GM19023 (cell line): ENCODE data around the gene ATXN1.

Experiments
- ATAC-seq: cut with Tn5 transposase; IDR thresholded peaks from one replicate; pipeline ENCODE4 v1.9.1; 2021; ENCODE audit warnings: mild to moderate bottlenecking, moderate library complexity; ENCODE audit not compliant: unreplicated experiment

ATXN1 gene

DNA sequence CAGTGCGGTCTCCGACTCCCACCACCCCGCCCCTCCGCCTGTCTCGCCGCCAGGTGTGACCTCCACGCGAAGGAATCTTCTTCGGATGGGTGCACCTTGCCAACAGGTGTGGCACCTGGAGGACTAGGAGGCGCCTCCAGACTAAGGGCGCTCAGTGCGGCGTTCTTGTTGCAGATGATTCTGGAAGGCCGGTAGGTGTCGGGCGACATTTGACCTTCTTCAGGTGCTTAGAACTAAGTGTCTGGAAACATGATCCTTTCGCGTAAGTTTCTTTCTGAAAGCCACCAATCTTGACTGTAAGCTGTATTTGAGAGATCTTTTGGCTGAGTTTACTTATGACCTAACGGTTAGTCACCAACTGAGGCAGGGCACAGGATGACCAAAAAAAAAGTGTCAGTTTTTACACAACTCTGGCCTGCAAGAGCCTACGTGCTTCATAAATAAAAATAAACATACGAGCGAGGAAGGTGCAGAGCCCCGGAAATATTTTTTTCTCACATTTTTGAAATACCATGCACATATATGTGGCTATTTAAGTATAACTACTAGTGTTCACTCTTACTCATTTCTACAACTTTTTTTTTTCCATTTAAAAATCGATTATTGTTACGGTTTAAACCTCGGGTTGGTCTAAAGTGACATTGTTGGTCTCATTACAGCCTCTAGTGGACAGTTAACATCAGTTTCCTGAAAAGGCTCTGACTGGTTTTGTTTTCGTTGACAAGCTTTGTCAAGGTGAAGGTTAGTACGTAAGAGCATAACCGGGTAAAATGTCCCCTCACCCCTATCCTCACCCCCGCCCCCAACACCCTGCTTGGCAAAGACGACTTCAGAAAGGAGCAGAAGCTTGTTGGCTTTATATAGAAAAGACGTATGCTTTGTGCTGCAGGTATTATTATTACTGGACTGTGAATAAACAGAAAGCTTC lies 1.6 kb upstream of the ATXN1 start:
- peak; percentile 29 for ATAC-seq

DNA sequence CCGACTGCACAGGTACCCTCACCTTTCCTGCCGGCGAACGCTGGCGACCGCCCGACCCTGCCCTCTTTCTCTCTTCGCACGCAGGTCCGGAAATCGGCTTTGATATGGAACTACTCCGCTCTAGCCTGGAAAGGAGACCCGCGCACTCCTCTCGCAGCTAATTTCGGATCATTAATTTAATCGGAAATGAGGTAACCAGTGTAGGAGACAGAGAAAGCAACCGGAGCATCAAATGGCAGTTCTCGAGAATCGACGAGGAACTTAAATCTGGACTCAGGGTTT lies 949 bp upstream of the ATXN1 start:
- peak; percentile 0 for ATAC-seq

DNA sequence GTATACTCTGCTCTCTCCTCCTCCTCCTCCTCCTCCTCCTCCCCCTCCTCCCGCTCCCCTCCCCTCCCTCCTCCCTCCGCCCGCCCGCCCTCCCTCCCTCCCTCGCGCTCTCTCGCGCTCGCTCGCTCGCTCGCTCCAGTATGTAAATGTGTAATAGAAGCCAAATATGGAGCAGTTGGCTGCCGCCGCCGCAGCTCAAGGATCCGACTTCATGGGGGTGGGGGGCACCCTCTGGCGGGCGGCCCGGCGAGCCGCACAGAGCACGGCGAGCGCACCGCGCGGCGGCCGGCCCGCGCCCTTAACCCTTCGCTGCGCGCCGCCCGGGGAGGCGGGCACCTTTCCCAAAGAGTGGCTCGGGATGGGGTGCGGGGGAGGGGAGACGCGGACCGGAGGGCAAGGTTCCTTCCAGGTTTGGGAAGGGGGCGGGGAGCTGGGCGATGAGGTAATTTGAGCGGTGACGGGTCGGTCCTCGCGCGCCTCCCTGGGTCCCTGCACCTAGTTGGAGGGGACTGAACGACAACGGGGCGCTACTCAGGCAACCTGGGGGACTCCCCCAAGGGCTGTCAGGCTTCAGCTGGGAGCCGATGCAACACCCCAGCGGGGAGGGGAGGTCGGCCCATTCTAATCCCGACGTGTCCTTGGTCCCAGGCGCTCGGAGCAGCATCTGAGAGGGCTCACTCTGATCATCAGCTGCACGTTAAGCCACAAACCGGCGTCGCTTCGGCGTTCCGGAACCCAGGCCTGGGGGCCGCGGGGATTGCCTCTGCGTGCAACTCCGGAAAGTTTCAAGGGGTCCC lies 409 bp upstream of the ATXN1 start:
- ATAC-seq: peak; percentile 43

DNA sequence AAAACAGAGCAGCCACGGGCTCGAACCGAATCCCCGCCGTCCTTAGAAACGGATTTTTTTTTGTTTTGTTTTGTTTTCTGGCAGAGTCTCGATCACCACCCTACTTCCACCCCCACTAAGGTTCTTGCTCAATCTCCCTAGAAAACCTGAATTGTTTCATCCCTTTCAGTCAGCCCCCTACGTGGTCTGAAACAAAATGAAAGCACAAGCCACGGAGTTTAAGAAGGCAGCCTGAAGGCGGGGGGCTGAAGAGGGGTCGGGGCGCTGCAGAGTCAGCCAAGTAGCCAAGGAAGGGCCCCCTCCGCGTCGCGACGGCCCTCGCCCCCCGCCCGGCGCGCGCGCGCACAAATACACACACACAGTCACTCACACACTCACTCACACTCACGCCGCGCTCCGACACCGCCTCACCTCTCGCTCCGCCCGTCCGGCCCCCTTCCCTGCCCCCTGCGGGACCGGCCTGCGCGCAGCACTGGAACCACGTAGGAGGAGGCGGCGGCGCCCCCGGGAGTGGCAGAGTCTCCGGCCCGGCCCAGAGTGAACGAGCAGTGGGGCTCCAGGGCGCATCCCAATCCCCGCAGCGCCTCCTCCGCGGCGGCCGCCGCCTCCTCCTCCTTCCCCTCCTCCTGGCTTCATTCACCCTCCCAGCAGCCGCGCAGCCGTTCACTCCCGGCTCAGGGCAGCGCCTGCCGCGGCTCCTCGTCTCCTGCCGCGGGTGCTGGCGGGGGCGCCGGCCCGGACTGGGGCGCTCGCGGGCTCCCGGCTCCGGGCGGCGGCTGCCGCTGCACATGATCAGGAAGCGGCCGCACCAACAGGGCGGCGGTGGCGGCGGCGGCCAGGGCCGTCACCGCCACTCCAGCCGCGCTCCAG lies 1.4 kb downstream of the ATXN1 start:
- ATAC-seq: peak; percentile 42

DNA sequence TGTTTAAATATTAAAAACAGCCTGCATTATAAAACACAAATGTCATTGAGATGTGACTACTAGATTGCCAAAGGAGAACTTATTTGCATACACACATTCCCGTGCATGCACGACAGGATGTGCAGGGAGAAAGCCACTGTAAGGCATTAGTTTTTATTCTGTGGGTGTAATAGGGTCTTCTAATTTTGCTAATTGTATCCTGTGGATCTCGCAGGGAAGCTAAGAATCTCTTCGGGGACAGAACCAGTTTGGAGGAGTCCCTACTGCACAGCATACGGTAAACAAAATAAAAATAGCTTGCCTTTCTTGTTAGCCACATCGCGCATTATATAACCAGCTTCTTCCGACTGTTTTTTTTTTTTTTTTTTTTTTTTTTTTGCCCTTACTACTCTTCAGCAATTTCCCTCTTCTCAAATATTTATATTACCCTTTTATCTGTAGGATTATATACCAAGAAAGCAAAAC lies 2.0 kb downstream of the ATXN1 start:
- no peak for ATAC-seq

DNA sequence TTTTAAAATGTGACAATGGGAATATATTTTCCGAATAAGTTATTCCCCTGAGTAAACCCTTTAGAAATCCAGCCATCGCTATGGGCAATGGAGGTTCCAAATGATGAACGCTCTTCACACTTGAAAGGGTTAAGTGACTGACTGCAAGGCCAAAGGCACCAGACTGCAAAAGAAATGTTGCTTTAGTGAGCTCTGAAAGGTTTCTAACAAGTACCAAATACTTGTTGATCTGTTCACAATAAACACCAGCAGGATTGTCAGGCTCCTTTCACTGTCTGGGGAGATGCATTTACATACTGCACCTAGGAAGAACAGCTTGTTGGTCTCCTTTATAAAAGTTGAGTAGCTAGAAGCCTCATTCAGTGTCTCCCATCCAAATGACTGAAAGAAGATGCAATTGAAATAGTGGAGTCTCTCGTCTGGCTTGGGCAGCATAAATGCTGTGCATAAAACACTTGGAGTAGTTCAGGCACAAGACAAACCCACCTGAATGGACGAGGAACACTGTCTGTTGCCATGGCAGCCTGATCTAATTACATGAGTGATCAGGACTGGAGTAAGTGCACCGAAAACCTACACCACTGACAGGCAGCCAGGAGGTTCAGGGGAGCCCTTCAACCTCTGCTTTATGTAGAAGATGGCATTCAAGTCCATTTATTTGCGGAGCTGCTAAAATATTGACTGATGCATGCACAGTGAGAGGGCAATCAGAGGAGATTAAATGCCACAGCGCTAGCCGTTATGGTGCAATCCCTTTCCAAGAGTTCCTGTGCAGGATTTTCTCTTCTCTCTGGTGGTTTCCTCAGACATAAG lies 2.9 kb downstream of the ATXN1 start:
- ATAC-seq: no peak

DNA sequence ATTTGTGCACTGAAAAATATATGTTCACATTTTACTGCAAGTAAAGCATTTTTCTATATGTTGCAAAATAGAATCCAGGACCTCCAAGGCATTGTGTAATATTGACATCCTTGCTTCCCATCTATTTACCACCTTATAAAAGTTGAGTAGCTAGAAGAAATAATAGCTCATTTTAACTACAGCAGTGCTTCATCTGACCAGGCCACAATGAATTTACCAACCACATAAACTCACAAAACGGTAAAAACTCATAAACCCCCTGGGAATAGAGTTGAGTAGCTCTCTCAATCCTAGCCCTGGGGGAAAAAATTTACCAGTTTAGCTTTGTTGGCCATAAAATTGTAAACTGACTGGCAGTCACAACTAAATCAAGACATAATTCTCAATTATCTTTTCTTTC lies 3.9 kb downstream of the ATXN1 start:
- ATAC-seq: no peak

DNA sequence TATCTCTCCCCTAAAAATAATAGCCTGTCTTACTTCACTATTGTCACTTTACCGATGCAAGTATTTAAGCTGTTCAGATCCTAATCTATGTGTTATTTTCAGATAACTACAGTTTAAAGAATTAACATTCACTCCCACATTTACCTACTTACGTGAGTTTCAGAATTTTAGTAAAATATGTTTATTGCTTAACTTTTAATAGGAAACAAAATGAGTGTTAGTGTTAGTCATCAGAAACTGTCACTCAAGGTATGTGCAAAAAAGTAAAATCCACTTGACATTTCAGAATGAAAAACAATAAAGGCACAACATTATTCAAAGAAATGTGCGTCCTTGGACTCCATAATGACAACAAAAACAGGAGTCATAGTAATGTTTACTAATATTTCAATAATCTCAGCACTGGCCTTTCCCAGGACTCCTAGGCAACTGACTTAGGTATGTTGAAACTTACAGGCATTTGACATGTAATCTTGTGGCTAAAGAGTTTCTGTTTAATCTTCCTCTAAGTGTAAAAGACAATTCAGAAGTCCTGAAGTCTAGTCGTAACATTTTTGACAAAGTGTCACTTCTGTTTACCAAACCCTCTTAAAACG lies 4.5 kb downstream of the ATXN1 start:
- no peak for ATAC-seq

DNA sequence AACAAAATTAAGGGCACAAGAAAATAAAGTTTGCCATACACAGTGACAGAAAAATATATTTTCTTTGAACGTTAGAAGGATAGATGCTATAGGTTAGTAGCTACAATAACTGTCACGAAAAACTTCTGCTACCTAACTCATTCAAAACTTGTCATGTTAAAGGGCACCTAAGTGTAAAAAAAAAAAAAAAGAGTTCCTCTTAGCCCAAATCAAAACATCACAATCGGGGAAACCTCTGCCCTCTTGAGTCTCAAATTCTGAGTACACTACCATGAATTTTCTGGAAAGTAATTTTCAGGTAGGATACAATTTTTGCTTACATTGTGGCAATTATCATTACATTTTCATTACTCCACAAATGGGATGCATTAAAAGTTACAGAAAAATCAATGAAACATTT lies 5.7 kb downstream of the ATXN1 start:
- no peak for ATAC-seq

DNA sequence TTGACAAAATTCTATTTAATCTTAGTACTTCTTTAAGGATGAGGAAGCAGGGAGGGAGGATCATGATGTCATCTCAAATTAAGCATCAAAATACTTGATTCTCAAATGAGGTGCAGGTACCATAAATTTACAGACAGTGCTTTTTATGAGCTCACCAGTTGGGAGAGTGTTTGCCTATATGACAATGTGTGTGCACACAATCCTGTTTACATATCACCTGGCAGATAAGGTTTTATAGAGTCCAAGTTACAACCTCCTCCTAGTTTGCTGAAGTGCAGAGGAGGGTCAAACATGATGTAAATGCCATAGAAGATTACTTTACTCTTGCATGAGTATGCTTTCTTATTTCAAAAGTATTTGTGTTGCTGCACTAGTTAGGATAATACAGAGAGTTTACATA lies 6.4 kb downstream of the ATXN1 start:
- ATAC-seq: no peak

DNA sequence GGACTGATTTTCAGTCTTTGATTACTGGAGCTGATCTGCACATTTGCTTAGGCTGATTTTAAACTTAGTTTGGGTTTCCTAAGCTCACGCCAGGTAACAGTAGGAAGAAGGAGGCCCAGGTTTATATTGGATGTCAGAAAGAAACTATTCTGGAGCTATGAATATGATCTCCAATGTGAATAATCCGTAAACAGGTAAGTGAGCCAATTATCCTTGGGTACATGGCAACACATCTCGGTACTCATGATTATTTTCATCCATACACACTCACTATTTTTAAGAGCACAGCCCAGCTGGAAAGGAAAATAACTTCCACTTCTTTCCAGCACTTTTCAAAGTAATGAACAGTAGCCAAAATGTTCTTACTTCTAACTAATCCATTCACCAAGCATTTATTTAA lies 7.0 kb downstream of the ATXN1 start:
- no peak for ATAC-seq

DNA sequence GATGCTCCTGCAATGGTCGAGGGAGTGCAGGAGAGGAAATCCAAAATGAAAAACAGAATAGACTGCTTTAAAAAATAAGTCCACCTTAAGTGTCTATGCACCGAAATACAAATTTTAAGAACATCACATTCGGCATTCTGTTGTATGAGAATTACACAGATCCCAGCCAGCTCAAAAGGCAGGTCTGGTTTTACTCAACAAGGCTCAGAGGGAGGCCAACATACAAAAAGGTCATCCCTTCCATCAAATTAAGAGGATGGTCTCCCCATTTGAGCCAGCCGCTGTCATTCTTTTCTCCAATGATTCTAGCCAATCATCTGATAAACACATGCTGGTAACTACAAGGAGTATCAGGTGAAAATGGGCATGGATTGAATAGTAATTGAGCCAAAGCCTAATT lies 7.9 kb downstream of the ATXN1 start:
- ATAC-seq: no peak

DNA sequence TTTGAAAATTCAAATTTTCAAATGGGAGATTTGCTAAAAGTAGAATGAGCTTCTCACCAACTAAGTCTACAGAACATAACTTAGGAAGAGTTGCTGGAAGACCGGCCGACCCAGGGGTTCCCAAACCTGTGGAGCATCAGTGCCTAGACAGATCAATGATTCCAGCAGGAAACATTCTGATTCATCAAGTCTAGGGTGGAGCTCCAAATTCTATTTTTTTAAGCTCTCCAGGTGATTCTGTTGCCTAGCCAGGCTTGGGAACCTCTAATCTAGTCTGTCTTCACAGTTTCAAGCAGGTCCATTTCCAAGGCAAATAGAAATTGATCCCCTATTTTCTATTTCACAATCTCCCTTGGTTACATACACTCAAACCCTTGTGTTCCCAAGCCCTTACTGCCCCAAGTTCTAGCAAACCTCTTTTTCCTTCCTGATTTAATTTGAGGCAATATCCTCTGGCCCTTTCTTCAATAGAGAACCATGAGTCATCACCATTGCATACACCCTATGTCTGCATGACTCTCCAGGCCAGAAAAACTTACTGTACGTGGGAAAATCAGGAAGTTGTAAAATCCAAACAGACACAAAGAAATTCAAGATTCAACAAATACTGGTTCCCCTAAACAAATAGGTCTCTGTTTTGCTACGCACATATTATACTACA lies 8.9 kb downstream of the ATXN1 start:
- no peak for ATAC-seq

DNA sequence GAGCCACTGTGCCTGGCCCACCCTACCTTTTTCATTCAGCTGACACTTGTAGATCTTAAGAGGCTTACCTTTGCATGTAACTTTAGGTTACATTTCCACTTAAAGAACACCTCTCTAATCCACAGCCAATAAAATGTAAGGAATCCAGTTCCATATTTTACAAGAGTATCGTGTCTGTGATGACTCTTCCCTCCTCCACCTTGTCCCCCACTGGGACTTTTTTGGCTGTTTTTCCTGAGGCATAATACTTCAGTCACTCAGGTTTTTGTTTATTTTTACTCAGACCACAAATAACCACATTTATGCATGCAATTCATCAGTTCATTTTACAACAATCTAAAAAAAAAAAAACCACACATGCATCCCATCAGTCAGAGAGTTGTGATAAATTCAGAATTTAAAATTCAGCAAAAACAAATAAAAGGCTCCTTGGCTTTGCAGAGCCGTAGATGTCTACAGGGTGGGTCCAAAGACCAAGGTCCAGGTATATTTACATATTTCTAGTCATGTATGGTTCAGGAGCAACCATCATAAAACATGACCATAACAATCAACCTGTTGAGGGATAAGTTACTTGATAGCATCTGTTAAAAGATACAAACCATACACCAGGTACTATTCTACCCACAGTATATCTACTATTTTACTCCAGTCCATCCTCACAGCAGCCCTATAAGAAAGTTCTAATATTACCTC lies 9.9 kb downstream of the ATXN1 start:
- ATAC-seq: no peak

DNA sequence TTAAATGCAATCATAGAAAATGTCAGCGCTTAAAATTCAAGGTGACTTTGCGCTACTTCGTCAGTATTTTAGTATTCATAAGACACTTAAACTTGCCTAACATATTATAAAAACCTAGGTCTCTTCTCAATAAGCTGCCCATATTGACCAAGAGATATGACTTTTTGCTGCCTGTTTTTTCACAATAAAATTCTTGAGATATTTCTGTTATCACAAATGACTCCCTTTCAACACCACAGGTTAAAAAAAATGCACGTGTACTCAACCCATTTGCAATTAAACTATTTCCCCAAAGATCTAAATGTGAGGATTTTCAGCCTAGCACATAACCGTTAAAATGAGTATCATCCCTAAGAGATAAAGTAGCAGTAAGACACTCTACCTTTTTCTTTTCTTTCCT lies 10.7 kb downstream of the ATXN1 start:
- no peak for ATAC-seq

DNA sequence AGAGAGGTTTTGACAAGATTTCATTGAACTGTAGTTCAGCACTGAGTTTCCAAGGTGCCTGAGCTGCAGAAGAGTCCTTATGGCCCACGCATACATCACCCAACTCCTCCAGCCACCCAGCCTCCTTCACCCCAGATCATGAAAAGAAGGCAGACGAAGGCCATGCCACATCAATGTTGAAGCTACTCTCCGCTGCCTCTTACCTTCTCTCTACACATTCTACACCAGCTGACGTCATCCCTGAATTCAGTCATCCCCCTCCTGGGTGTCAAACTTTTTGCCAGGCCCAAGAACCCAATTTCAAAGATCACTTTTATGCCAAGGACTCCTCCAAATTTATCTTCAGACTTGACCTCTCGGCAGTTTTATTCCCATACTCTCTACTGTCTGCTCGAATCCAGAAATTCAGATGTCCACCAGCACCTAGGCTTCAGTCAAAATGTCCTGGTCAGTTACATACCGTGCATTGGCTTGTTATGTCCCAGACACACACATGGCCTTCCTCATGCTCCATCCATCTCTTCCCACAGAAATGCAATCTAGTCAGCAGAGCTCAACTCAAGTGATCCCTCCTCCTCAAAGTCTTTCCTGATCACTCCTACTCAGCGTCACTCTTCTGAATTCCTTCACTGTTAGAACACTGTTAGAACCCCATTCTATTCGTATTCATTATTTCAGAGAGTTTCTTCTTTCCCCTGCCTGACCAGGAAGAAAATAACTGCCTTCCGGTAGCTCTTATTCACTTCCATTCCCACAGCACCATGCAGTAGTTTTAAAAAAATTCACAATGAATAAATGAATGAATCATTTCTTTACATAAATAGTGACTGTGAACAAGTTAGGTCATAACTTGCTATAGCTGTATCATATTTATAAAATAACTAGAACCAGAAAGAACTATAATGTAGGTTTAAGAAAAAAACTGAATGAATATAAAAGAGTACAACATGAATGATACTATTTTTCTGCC lies 11.5 kb downstream of the ATXN1 start:
- no peak for ATAC-seq

DNA sequence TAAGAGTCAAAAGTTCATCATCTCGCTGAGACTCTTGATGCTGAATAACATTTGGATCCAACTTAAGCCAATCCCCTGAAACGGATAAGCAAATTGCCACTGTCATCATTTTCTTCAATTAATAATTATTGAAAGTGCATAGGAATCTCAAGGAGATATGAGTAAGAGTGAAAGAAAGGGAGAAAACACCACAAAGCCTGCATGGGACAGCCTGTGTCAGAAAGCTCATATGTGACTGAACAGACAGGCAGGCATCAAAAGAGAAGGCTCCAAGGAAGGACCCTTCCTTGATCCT lies 13.3 kb downstream of the ATXN1 start:
- ATAC-seq: no peak
